NT2/D1 (cell line): ENCODE results near the gene KRAS.

ENCODE experiments used
- SUZ12 ChIP-seq: IDR thresholded peaks from 2 replicates; pipeline ENCODE4 v1.6.1; 2011; ENCODE audit not compliant: insufficient read length, insufficient read depth; ENCODE audit errors: extremely low read depth
- ZNF274 ChIP-seq: IDR thresholded peaks from 2 replicates; pipeline ENCODE4 v1.6.1; 2011; ENCODE audit warnings: mild to moderate bottlenecking, low read depth, low read length

DNA sequence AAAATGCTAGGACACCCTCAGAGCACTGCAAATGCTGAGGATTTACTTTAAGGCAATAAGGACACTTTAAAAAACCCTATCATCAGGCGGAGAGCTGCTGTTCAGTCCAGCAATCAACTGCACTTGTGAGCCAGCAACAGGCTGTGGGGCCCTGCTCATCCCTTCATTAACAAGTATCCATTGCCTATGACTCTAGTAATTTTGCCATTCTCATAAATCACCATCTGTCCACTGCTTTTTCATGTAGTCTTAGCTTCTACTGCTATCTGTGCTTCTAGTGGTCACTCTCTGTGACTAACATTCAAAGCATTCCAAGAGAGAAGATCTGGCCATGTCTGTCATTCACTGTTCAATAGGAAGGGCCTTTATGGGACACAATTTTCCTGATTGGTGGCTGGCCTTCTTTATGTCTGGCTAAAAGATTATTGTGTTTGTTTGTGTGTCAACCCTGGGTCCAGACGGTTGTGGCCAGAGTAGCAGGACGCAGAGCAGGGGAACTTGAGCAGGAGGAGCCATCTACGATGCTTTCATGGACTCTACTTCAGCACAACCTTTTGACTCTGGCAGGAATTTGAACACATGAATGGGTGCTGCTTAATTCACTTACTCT lies 3.6 kb upstream of the KRAS start:
- TF ChIP-seq ZNF274: no peak
- TF ChIP-seq SUZ12: no peak
